ENCODE measurements around the gene TBC1D14. TPM values are rescaled to one million over a fixed set of nuclear protein-coding genes. Genes with fewer than 3 reads are reported as not detected.

Gene TBC1D14
- total RNA-seq, 1 donor = 39.4 TPM

GRCh38 chr4:6938237-6938636 is 28.6 kb downstream of the TBC1D14 start:
- DNase-seq (ENCODE audit: insufficient read length, low spot score, missing footprints) = no peak

GRCh38 chr4:6938647-6939271 is 29.1 kb downstream of the TBC1D14 start:
- TF ChIP-seq CTCF (IDR thresholded peaks at IDR 0.05; ENCODE audit: extremely low read depth, low read depth, low read length) = no peak
- Histone ChIP-seq H3K36me3 (ENCODE audit: insufficient read depth, low read length) (no peaks in the 10 kb centered on the region), H3K4me3 (ENCODE audit: insufficient read depth, low read length) (no peak overlapping the region), H4K20me1 (ENCODE audit: insufficient read depth, low read length) (peaks cover 3% of the 10 kb centered on the region), H3K79me2 (ENCODE audit: insufficient read depth, low read length) (peaks cover 7% of the 10 kb centered on the region), H3K27me3 (ENCODE audit: insufficient read depth, low read length) (no peaks in the 10 kb centered on the region), H3K4me1 (ENCODE audit: insufficient read depth, low read length) (peaks cover 19% of the 10 kb centered on the region), H2AFZ (ENCODE audit: low read length) (no peak overlapping the region), H3K9me3 (ENCODE audit: low read depth, low read length) (no peaks in the 10 kb centered on the region), H3K4me2 (ENCODE audit: insufficient read depth, low read length) (no peak overlapping the region), H3K27ac (ENCODE audit: low read depth, low read length) (no peak overlapping the region)
- no peak for DNase-seq (ENCODE audit: insufficient read length, low spot score, missing footprints)

More at GRCh38 chr4:6938237-6938636, 28.6 kb downstream of the TBC1D14 start:
- H3K4me1 ChIP-seq (ENCODE audit: insufficient read depth, low read length) = peaks cover 19% of the 10 kb centered on the region
- H2AFZ ChIP-seq (ENCODE audit: low read length) = no peak overlapping the region
- no peak for TF ChIP-seq CTCF (IDR thresholded peaks at IDR 0.05; ENCODE audit: extremely low read depth, low read depth, low read length)
- H3K27me3 ChIP-seq (ENCODE audit: insufficient read depth, low read length) = no peaks in the 10 kb centered on the region
- H3K9me3 ChIP-seq (ENCODE audit: low read depth, low read length) = no peaks in the 10 kb centered on the region
- no peak overlapping the region for H3K27ac ChIP-seq (ENCODE audit: low read depth, low read length)
- H3K79me2 ChIP-seq (ENCODE audit: insufficient read depth, low read length) = peaks cover 4% of the 10 kb centered on the region
- H4K20me1 ChIP-seq (ENCODE audit: insufficient read depth, low read length) = peaks cover 3% of the 10 kb centered on the region
- no peak overlapping the region for H3K4me2 ChIP-seq (ENCODE audit: insufficient read depth, low read length)
- no peak overlapping the region for H3K4me3 ChIP-seq (ENCODE audit: insufficient read depth, low read length)
- H3K36me3 ChIP-seq (ENCODE audit: insufficient read depth, low read length) = no peaks in the 10 kb centered on the region

GRCh38 chr4:6939761-6940743 is 30.4 kb downstream of the TBC1D14 start:
- H3K36me3 ChIP-seq (ENCODE audit: insufficient read depth, low read length) = no peaks in the 10 kb centered on the region
- TF ChIP-seq CTCF (IDR thresholded peaks at IDR 0.05; ENCODE audit: extremely low read depth, low read depth, low read length) = no peak
- peaks cover 3% of the 10 kb centered on the region for H4K20me1 ChIP-seq (ENCODE audit: insufficient read depth, low read length)
- peaks cover 19% of the 10 kb centered on the region for H3K4me1 ChIP-seq (ENCODE audit: insufficient read depth, low read length)
- peak; percentile 21 for DNase-seq (ENCODE audit: insufficient read length, low spot score, missing footprints)
- H2AFZ ChIP-seq (ENCODE audit: low read length) = no peak overlapping the region
- no peak overlapping the region for H3K27ac ChIP-seq (ENCODE audit: low read depth, low read length)
- H3K79me2 ChIP-seq (ENCODE audit: insufficient read depth, low read length) = peaks cover 7% of the 10 kb centered on the region
- H3K4me3 ChIP-seq (ENCODE audit: insufficient read depth, low read length) = no peak overlapping the region
- H3K9me3 ChIP-seq (ENCODE audit: low read depth, low read length) = no peaks in the 10 kb centered on the region
- no peaks in the 10 kb centered on the region for H3K27me3 ChIP-seq (ENCODE audit: insufficient read depth, low read length)
- no peak overlapping the region for H3K4me2 ChIP-seq (ENCODE audit: insufficient read depth, low read length)

GRCh38 chr4:6940744-6941137 is 31.1 kb downstream of the TBC1D14 start:
- H3K27ac ChIP-seq (ENCODE audit: low read depth, low read length) = no peak overlapping the region
- peaks cover 7% of the 10 kb centered on the region for H3K79me2 ChIP-seq (ENCODE audit: insufficient read depth, low read length)
- H2AFZ ChIP-seq (ENCODE audit: low read length) = no peak overlapping the region
- no peak overlapping the region for H3K4me2 ChIP-seq (ENCODE audit: insufficient read depth, low read length)
- no peaks in the 10 kb centered on the region for H3K27me3 ChIP-seq (ENCODE audit: insufficient read depth, low read length)
- no peaks in the 10 kb centered on the region for H3K9me3 ChIP-seq (ENCODE audit: low read depth, low read length)
- peaks cover 19% of the 10 kb centered on the region for H3K4me1 ChIP-seq (ENCODE audit: insufficient read depth, low read length)
- no peaks in the 10 kb centered on the region for H3K36me3 ChIP-seq (ENCODE audit: insufficient read depth, low read length)
- H4K20me1 ChIP-seq (ENCODE audit: insufficient read depth, low read length) = peaks cover 3% of the 10 kb centered on the region
- DNase-seq (ENCODE audit: insufficient read length, low spot score, missing footprints) = no peak
- no peak overlapping the region for H3K4me3 ChIP-seq (ENCODE audit: insufficient read depth, low read length)
- TF ChIP-seq CTCF (IDR thresholded peaks at IDR 0.05; ENCODE audit: extremely low read depth, low read depth, low read length) = no peak

Data from osteoblast (primary cell).